Measurements from ENCODE around the gene EEIG2. TPM values are rescaled to one million over a fixed set of nuclear protein-coding genes. Genes with fewer than 3 reads are reported as not detected.

EEIG2 gene
- total RNA-seq, 1 donor from 2014 or later, result 13.7 TPM

DNA sequence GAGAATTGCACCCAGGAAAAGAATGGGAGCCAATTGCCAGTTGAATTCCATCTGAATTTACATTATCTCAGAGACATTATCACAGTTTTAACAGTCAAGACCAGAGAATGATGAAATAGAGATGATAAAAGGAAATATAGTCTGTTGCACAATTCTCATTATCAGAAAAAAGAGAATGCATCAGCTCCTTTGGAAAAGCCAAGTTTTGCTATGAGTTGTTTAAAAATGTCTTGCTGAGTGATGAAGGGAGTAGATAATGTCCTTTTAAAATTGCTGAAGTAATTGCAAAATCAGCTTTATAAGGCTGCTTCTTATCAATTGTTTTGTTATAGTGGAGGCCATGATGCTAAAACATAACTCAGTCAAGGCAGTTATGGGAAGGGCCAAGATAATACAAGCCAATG, 37.9 kb upstream of the EEIG2 start:
- Mint-ChIP-seq H3K36me3 (ENCODE audit: low read depth) (peaks cover 2% of the 10 kb centered on the region), H3K9me3 (ENCODE audit: low read depth) (peaks cover 8% of the 10 kb centered on the region), H3K27ac (ENCODE audit: unreplicated experiment) (no peak overlapping the region), H3K4me3 (ENCODE audit: unreplicated experiment) (no peak overlapping the region), H3K4me1 (ENCODE audit: low read depth) (no peaks in the 10 kb centered on the region), H3K27me3 (ENCODE audit: low read depth) (peaks cover 13% of the 10 kb centered on the region)
- no peak for DNase-seq (ENCODE audit: low spot score)
- TF ChIP-seq, protein P1, sequence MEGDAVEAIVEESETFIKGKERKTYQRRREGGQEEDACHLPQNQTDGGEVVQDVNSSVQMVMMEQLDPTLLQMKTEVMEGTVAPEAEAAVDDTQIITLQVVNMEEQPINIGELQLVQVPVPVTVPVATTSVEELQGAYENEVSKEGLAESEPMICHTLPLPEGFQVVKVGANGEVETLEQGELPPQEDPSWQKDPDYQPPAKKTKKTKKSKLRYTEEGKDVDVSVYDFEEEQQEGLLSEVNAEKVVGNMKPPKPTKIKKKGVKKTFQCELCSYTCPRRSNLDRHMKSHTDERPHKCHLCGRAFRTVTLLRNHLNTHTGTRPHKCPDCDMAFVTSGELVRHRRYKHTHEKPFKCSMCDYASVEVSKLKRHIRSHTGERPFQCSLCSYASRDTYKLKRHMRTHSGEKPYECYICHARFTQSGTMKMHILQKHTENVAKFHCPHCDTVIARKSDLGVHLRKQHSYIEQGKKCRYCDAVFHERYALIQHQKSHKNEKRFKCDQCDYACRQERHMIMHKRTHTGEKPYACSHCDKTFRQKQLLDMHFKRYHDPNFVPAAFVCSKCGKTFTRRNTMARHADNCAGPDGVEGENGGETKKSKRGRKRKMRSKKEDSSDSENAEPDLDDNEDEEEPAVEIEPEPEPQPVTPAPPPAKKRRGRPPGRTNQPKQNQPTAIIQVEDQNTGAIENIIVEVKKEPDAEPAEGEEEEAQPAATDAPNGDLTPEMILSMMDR (IDR thresholded peaks at IDR 0.05), result no peak

- peaks cover 12% of the 10 kb centered on the region for H3K9me3 Mint-ChIP-seq (ENCODE audit: low read depth)
- no peak overlapping the region for H3K4me3 Mint-ChIP-seq (ENCODE audit: unreplicated experiment)
- DNase-seq (ENCODE audit: low spot score), result no peak
- peaks cover 2% of the 10 kb centered on the region for H3K36me3 Mint-ChIP-seq (ENCODE audit: low read depth)
- H3K27ac Mint-ChIP-seq (ENCODE audit: unreplicated experiment), result no peak overlapping the region
- no peaks in the 10 kb centered on the region for H3K4me1 Mint-ChIP-seq (ENCODE audit: low read depth)
- TF ChIP-seq, protein P1 (IDR thresholded peaks at IDR 0.05), result no peak
- H3K27me3 Mint-ChIP-seq (ENCODE audit: low read depth), result peaks cover 13% of the 10 kb centered on the region
Measured at GRCh38 chr1:108523829-108524228, 36.1 kb upstream of the EEIG2 start.

DNA sequence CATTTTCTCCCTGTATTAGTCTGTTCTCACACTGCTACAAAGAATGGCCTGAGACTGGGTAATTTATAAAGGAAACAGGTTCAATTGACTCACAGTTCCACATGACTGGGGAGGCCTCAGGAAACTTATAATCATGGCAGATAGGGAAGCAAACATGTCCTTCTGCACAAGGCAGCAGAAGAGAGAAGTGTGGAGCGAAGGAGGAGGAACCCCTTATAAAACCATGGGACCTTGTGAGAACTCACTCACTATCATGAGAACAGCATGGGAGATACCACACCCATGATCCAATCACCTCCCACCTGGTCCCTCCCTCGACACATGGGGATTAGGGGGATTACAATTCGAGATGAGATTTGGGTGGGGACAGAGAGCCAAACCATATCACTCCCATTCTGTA, 35.2 kb upstream of the EEIG2 start:
- Mint-ChIP-seq H3K4me1 (ENCODE audit: low read depth) (no peaks in the 10 kb centered on the region), H3K36me3 (ENCODE audit: low read depth) (no peaks in the 10 kb centered on the region), H3K4me3 (ENCODE audit: unreplicated experiment) (no peak overlapping the region), H3K9me3 (ENCODE audit: low read depth) (peaks cover 6% of the 10 kb centered on the region), H3K27me3 (ENCODE audit: low read depth) (peaks cover 8% of the 10 kb centered on the region), H3K27ac (ENCODE audit: unreplicated experiment) (no peak overlapping the region)
- TF ChIP-seq, protein P1 (IDR thresholded peaks at IDR 0.05), result no peak
- DNase-seq (ENCODE audit: low spot score), result no peak

DNA sequence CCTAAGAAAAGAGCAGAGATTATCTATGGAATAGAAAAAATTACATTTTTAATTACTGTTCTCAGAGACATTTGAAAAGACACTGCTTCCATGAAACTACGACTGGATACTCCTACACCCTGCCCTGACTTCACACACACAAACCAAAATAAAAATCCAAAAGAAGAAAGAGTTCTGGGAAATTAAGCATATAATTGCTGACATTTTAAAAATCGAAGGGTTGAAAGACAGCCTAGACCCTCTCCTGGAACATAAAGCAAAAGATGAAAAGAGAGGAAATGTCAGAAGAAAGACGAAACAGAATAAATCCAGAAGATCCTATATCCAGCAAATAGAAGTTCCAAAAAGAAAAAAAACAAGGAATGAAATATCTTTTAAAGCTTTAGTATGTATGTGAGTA, 32.8 kb upstream of the EEIG2 start:
- TF ChIP-seq, protein P1 (IDR thresholded peaks at IDR 0.05), result no peak
- H3K27ac Mint-ChIP-seq (ENCODE audit: unreplicated experiment), result no peak overlapping the region
- peaks cover 6% of the 10 kb centered on the region for H3K9me3 Mint-ChIP-seq (ENCODE audit: low read depth)
- no peak for DNase-seq (ENCODE audit: low spot score)
- no peak overlapping the region for H3K4me3 Mint-ChIP-seq (ENCODE audit: unreplicated experiment)
- H3K4me1 Mint-ChIP-seq (ENCODE audit: low read depth), result peaks cover 4% of the 10 kb centered on the region
- no peaks in the 10 kb centered on the region for H3K36me3 Mint-ChIP-seq (ENCODE audit: low read depth)
- peaks cover 10% of the 10 kb centered on the region for H3K27me3 Mint-ChIP-seq (ENCODE audit: low read depth)

GRCh38 chr1:108527837-108528236, 32.1 kb upstream of the EEIG2 start:
- H3K4me1 Mint-ChIP-seq (ENCODE audit: low read depth), result peaks cover 4% of the 10 kb centered on the region
- no peak overlapping the region for H3K27ac Mint-ChIP-seq (ENCODE audit: unreplicated experiment)
- no peaks in the 10 kb centered on the region for H3K36me3 Mint-ChIP-seq (ENCODE audit: low read depth)
- peaks cover 6% of the 10 kb centered on the region for H3K9me3 Mint-ChIP-seq (ENCODE audit: low read depth)
- TF ChIP-seq, protein P1 (IDR thresholded peaks at IDR 0.05), result no peak
- no peak overlapping the region for H3K4me3 Mint-ChIP-seq (ENCODE audit: unreplicated experiment)
- H3K27me3 Mint-ChIP-seq (ENCODE audit: low read depth), result peaks cover 10% of the 10 kb centered on the region
- DNase-seq (ENCODE audit: low spot score), result no peak

All from chondrocyte (in vitro differentiated cells).